Measurements from ENCODE around the gene NKX6-2.

DNA sequence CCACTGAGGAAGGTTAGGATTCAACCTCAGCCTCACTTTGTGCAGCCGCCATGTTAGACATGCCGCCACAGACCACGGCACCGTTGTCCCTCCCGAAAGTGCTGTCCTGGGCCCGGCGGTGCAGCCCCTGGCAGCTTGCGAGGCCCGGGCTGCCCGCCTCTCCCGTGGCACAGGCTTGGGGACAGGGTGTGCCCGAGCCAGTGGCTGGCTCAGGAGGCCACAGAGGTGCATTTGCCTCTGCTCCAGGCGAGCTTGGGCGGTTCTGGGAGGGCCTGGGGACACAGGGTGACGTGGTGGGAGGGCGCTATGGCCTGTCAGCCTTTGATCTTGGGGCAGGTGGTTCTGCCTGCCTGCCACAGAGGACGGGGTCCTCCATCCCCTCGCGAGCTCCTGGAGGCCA is 41.1 kb downstream of the NKX6-2 start:
- TF ChIP-seq, protein P1, sequence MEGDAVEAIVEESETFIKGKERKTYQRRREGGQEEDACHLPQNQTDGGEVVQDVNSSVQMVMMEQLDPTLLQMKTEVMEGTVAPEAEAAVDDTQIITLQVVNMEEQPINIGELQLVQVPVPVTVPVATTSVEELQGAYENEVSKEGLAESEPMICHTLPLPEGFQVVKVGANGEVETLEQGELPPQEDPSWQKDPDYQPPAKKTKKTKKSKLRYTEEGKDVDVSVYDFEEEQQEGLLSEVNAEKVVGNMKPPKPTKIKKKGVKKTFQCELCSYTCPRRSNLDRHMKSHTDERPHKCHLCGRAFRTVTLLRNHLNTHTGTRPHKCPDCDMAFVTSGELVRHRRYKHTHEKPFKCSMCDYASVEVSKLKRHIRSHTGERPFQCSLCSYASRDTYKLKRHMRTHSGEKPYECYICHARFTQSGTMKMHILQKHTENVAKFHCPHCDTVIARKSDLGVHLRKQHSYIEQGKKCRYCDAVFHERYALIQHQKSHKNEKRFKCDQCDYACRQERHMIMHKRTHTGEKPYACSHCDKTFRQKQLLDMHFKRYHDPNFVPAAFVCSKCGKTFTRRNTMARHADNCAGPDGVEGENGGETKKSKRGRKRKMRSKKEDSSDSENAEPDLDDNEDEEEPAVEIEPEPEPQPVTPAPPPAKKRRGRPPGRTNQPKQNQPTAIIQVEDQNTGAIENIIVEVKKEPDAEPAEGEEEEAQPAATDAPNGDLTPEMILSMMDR (IDR thresholded peaks at IDR 0.05): no peak
- TF ChIP-seq POLR2AphosphoS5 (IDR thresholded peaks at IDR 0.05): no peak
- no peak for TF ChIP-seq POLR2A (IDR thresholded peaks at IDR 0.05)

Measured in gastroesophageal sphincter (tissue), 3 donors.